Stimulated activated CD8-positive, alpha-beta memory T cell treated with anti-CD3 and anti-CD28 coated beads, Interleukin-7, amount 100 ng/mL, for 1 hour (primary cell): Measurements from ENCODE around the gene C4orf50.

Source experiments
- DNase-seq, 2 donors: peaks; one replicate each; pipeline ENCODE4 v3.0.0-alpha.2; 2020; ENCODE audit warnings: low read depth in 2 of 2

C4orf50 gene

GRCh38 chr4:5943561-5943960 is 74.7 kb downstream of the C4orf50 start:
- DNase-seq = no peak

- no peak for DNase-seq
Observed at GRCh38 chr4:5942947-5943346, 75.3 kb downstream of the C4orf50 start.

- DNase-seq = no peak
Observed at GRCh38 chr4:5941601-5942000, 76.6 kb downstream of the C4orf50 start.

- no peak for DNase-seq
Observed at GRCh38 chr4:5940470-5941203, 77.6 kb downstream of the C4orf50 start.

- DNase-seq = no peak
Observed at GRCh38 chr4:5933996-5934831, 84.0 kb downstream of the C4orf50 start.

- DNase-seq = no peak
Observed at GRCh38 chr4:5933116-5933515, 85.1 kb downstream of the C4orf50 start.

GRCh38 chr4:5932035-5932568 is 86.1 kb downstream of the C4orf50 start:
- DNase-seq = no peak

- no peak for DNase-seq
Observed at GRCh38 chr4:5931526-5931925, 86.7 kb downstream of the C4orf50 start.

- DNase-seq = no peak
Observed at GRCh38 chr4:5930876-5931275, 87.4 kb downstream of the C4orf50 start.

GRCh38 chr4:5930456-5930855 is 87.8 kb downstream of the C4orf50 start:
- no peak for DNase-seq

- no peak for DNase-seq
Observed at GRCh38 chr4:5928844-5929420, 89.3 kb downstream of the C4orf50 start.

- DNase-seq = no peak
Observed at GRCh38 chr4:5928274-5928673, 90.0 kb downstream of the C4orf50 start.

GRCh38 chr4:5927747-5928146 is 90.5 kb downstream of the C4orf50 start:
- no peak for DNase-seq

GRCh38 chr4:5927116-5927515 is 91.1 kb downstream of the C4orf50 start:
- DNase-seq = no peak

- DNase-seq = no peak
Observed at GRCh38 chr4:5926598-5926997, 91.6 kb downstream of the C4orf50 start.

GRCh38 chr4:5925419-5926200 is 92.6 kb downstream of the C4orf50 start:
- no peak for DNase-seq

GRCh38 chr4:5924461-5925125 is 93.6 kb downstream of the C4orf50 start:
- DNase-seq = no peak

- DNase-seq = no peak
Observed at GRCh38 chr4:5923376-5923775, 94.9 kb downstream of the C4orf50 start.

- no peak for DNase-seq
Observed at GRCh38 chr4:5922556-5922955, 95.7 kb downstream of the C4orf50 start.

GRCh38 chr4:5921981-5922380 is 96.2 kb downstream of the C4orf50 start:
- DNase-seq = no peak
